T-cell (primary cell): Measurements from ENCODE around the gene IQSEC1. TPM values are rescaled to one million over a fixed set of nuclear protein-coding genes. Genes with fewer than 3 reads are reported as not detected.

Source experiments
- ATAC-seq, 4 experiments: fragments of 200-7000 bp in 3 of 4; fragments of 150-1000 bp in 1 of 4; cut with Tn5 transposase; replicated peaks in 1 of 4; 1 replicate in 3 of 4; 2 replicates in 1 of 4; pipeline ENCODE4 v1.10.0; 2021; ENCODE audit warnings: moderate library complexity in 3 of 4, mild to moderate bottlenecking in 2 of 4, moderate number of reproducible peaks in 1 of 4
- CTCF ChIA-PET, 2 donors: fragments of 300-600 bp; sonication (Branson Sonifier 250); formaldehyde crosslinking; loops; one replicate each; lab custom pipeline; 2022; ENCODE audit warnings: antibody characterized with exemption in 2 of 2; lab: Charles Lee
- POLR2A ChIA-PET, 2 donors: fragments of 300-600 bp; sonication (Branson Sonifier 250); formaldehyde crosslinking; loops; one replicate each; lab custom pipeline; 2022; ENCODE audit warnings: antibody characterized with exemption in 2 of 2; lab: Charles Lee
- DNase-seq, 35 experiments: peaks; one replicate each; pipeline versions ENCODE4 v3.0.0 to v3.0.0-alpha.2; 2013 to 2023
- H3K27ac ChIP-seq: one replicate; pipeline ENCODE4 v1.5.1; 2013; ENCODE audit warnings: low read length
- H3K27me3 ChIP-seq, 2 experiments: replicated peaks in 1 of 2; 1 replicate in 1 of 2; 2 replicates in 1 of 2; pipeline versions ENCODE4 v1.6.1 to v1.7.0; 2013; ENCODE audit warnings: low read length in 1 of 2, mixed read lengths in 1 of 2; ENCODE audit not compliant: control insufficient read depth in 2 of 2, insufficient read depth in 2 of 2; ENCODE audit errors: extremely low read depth in 1 of 2
- H3K36me3 ChIP-seq, 2 donors: 1 replicate in 1 of 2; 2 replicates in 1 of 2; pipeline versions ENCODE4 v1.6.1 to v1.7.0; 2013; ENCODE audit warnings: low read length in 1 of 2; ENCODE audit not compliant: control insufficient read depth in 2 of 2, insufficient read depth in 1 of 2; ENCODE audit errors: extremely low read depth in 1 of 2
- H3K4me1 ChIP-seq, 2 experiments: 1 replicate in 1 of 2; 2 replicates in 1 of 2; pipeline versions ENCODE4 v1.6.1 to v1.7.0; 2013; ENCODE audit warnings: low read length in 2 of 2, mixed read lengths in 1 of 2; ENCODE audit not compliant: insufficient read depth in 2 of 2, control insufficient read depth in 1 of 2; ENCODE audit errors: extremely low read depth in 1 of 2
- H3K4me3 ChIP-seq, 2 donors: 1 replicate in 1 of 2; 2 replicates in 1 of 2; pipeline versions ENCODE4 v1.5.1 to v1.7.0; 2013; ENCODE audit warnings: mild to moderate bottlenecking in 2 of 2, low read length in 1 of 2, moderate library complexity in 1 of 2; ENCODE audit not compliant: control insufficient read depth in 1 of 2; ENCODE audit errors: extremely low read depth in 1 of 2
- H3K9me3 ChIP-seq: 2 replicates; pipeline ENCODE4 v1.7.0; 2013
- H3K27ac Mint-ChIP-seq, 2 donors: one replicate each; pipeline ENCODE4 v1.8.0; 2020 to 2021; ENCODE audit warnings: mild to moderate bottlenecking in 2 of 2, mixed read lengths in 2 of 2
- H3K27me3 Mint-ChIP-seq, 2 donors: one replicate each; pipeline ENCODE4 v1.8.0; 2021 to 2022; ENCODE audit warnings: mixed read lengths in 2 of 2
- H3K36me3 Mint-ChIP-seq: one replicate; pipeline ENCODE4 v1.8.0; 2021; ENCODE audit warnings: mixed read lengths
- H3K4me1 Mint-ChIP-seq, 3 donors: one replicate each; pipeline ENCODE4 v1.8.0; 2020 to 2022; ENCODE audit warnings: mixed read lengths in 3 of 3, mild to moderate bottlenecking in 1 of 3
- H3K4me3 Mint-ChIP-seq, 3 donors: one replicate each; pipeline ENCODE4 v1.8.0; 2020 to 2022; ENCODE audit warnings: mild to moderate bottlenecking in 3 of 3, mixed read lengths in 3 of 3, moderate library complexity in 3 of 3
- H3K9me3 Mint-ChIP-seq, 3 donors: one replicate each; pipeline ENCODE4 v1.8.0; 2020 to 2022; ENCODE audit warnings: mixed read lengths in 3 of 3
- WGBS: methylation state at CpG from one replicate; pipeline ENCODE4 v1.1.5; 2013; ENCODE audit warnings: missing lambda C conversion rate; ENCODE audit not compliant: insufficient coverage; 5-methylcytosine and 5-hydroxymethylcytosine counted together
- total RNA-seq, 35 experiments: library from RNA in 6 of 35; stranded (reverse) in 6 of 35; fragments of 120-200 nt in 1 of 35; gene quantifications; one replicate each; pipeline versions ENCODE4 v1.2.1 to v1.2.4 and lab custom pipeline; 2013 to 2026

The IQSEC1 gene
- total RNA-seq, 5 donors from 2014 or later (not counting 1 experiment from before 2014, with no cell fraction given), result 73.7 to 113 (median 86.9) TPM

- Mint-ChIP-seq H3K27me3 (no peaks in the 10 kb centered on the region), H3K4me1 (peaks cover 0 to 7% (median 5%) of the 10 kb centered on the region in 3 donors), H3K27ac (no peak overlapping the region), H3K9me3 (no peaks in the 10 kb centered on the region), H3K36me3 (peaks cover 16% of the 10 kb centered on the region), H3K4me3 (no peak overlapping the region)
- CTCF ChIA-PET, result no interaction called here
- no peak overlapping the region for H3K4me3 ChIP-seq
- peaks cover 0 to 17% of the 10 kb centered on the region in 2 experiments for H3K4me1 ChIP-seq
- no peaks in the 10 kb centered on the region for H3K9me3 ChIP-seq
- DNase-seq (no peak), ATAC-seq (no peak)
- peaks cover 37 to 87% of the 10 kb centered on the region in 2 donors for H3K36me3 ChIP-seq
- POLR2A ChIA-PET, result no interaction called here
- H3K27me3 ChIP-seq, result no peaks in the 10 kb centered on the region
- WGBS, result 93% methylated on average over 6 of the region's 10 CpGs
- H3K27ac ChIP-seq, result no peak overlapping the region
These were observed 134.9 kb downstream of the IQSEC1 start for GRCh38 chr3:12938258-12938711.

GRCh38 chr3:12935861-12936830 lies 137.1 kb downstream of the IQSEC1 start:
- Mint-ChIP-seq H3K4me3 (no peak overlapping the region), H3K27ac (no peak overlapping the region), H3K36me3 (peaks cover 18% of the 10 kb centered on the region), H3K27me3 (no peaks in the 10 kb centered on the region), H3K4me1 (peaks cover 4 to 16% (median 16%) of the 10 kb centered on the region in 3 donors), H3K9me3 (no peaks in the 10 kb centered on the region)
- ChIA-PET CTCF (interaction anchor here in 1 of 2 donors (0.6 kb wide), 1 partner anchor 15 kb away, joined by 3 read pairs; no protein-coding TSS in a partner anchor), POLR2A (interaction anchor here in 1 of 2 donors (0.6 kb wide), 1 partner anchor 22 kb away, joined by 4 read pairs; no protein-coding TSS in a partner anchor)
- H3K9me3 ChIP-seq, result no peaks in the 10 kb centered on the region
- H3K27me3 ChIP-seq, result no peaks in the 10 kb centered on the region
- no peak for ATAC-seq
- peaks cover 0 to 28% of the 10 kb centered on the region in 2 experiments for H3K4me1 ChIP-seq
- H3K4me3 ChIP-seq, result no peak overlapping the region
- no peak for DNase-seq
- peaks cover 37 to 92% of the 10 kb centered on the region in 2 donors for H3K36me3 ChIP-seq
- no peak overlapping the region for H3K27ac ChIP-seq
- 97% methylated on average over 59 of the region's 67 CpGs for WGBS

- Histone ChIP-seq H3K9me3 (no peaks in the 10 kb centered on the region), H3K4me1 (peaks cover 0 to 32% of the 10 kb centered on the region in 2 experiments), H3K27me3 (no peaks in the 10 kb centered on the region), H3K27ac (no peak overlapping the region), H3K36me3 (peaks cover 37 to 93% of the 10 kb centered on the region in 2 donors), H3K4me3 (no peak overlapping the region)
- Mint-ChIP-seq H3K4me1 (peaks cover 4 to 23% (median 19%) of the 10 kb centered on the region in 3 donors), H3K4me3 (no peak overlapping the region), H3K36me3 (peaks cover 18% of the 10 kb centered on the region), H3K27me3 (no peaks in the 10 kb centered on the region), H3K9me3 (no peaks in the 10 kb centered on the region), H3K27ac (no peak overlapping the region)
- ATAC-seq (no peak), DNase-seq (no peak)
- CTCF ChIA-PET, result no interaction called here
- POLR2A ChIA-PET, result interaction anchor here in 1 of 2 donors (0.6 kb wide), 1 partner anchor 23 kb away, joined by 4 read pairs; no protein-coding TSS in a partner anchor
- WGBS, result 97% methylated on average over 36 of the region's 37 CpGs
These were observed 138.0 kb downstream of the IQSEC1 start for GRCh38 chr3:12935023-12935860.

- H3K27me3 ChIP-seq, result no peaks in the 10 kb centered on the region
- ChIA-PET POLR2A (no interaction called here), CTCF (no interaction called here)
- 84% methylated on average over 8 of the region's 8 CpGs for WGBS
- no peak overlapping the region for H3K27ac Mint-ChIP-seq
- H3K4me1 Mint-ChIP-seq, result peaks cover 10 to 29% (median 25%) of the 10 kb centered on the region in 3 donors
- peaks cover 0 to 34% of the 10 kb centered on the region in 2 experiments for H3K4me1 ChIP-seq
- peaks cover 10% of the 10 kb centered on the region for H3K36me3 Mint-ChIP-seq
- H3K9me3 Mint-ChIP-seq, result no peaks in the 10 kb centered on the region
- H3K27ac ChIP-seq, result no peak overlapping the region
- H3K27me3 Mint-ChIP-seq, result no peaks in the 10 kb centered on the region
- H3K36me3 ChIP-seq, result peaks cover 40 to 94% of the 10 kb centered on the region in 2 donors
- H3K9me3 ChIP-seq, result no peaks in the 10 kb centered on the region
- DNase-seq (no peak), ATAC-seq (no peak)
- no peak overlapping the region for H3K4me3 ChIP-seq
- H3K4me3 Mint-ChIP-seq, result no peak overlapping the region
These were observed 138.8 kb downstream of the IQSEC1 start for GRCh38 chr3:12934431-12934830.

DNA sequence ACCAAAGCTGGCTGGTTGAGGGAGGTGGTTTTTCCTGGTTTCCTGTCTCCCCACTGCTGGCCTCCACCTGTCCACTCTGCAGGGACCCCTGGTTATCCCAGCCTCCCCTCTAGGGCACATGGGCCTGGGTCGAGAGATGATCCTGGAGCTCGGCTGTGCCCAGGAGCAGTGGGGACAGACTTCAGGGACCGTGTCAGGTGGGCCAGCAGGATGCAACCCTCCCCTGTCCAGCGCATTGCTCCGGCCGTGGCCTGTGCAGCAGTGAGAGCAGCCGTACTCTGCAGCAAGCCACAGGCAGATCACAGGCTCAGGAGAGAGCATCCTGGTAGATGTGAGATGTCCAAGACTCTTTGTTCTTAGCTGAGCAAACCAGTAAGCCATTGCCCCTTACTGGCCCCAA lies 139.3 kb downstream of the IQSEC1 start:
- CTCF ChIA-PET, result no interaction called here
- Histone ChIP-seq H3K36me3 (peaks cover 38 to 93% of the 10 kb centered on the region in 2 donors), H3K4me3 (no peak overlapping the region), H3K4me1 (peaks cover 0 to 34% of the 10 kb centered on the region in 2 experiments), H3K27ac (no peak overlapping the region), H3K27me3 (no peaks in the 10 kb centered on the region), H3K9me3 (no peaks in the 10 kb centered on the region)
- Mint-ChIP-seq H3K27me3 (no peaks in the 10 kb centered on the region), H3K4me3 (no peak overlapping the region), H3K36me3 (peaks cover 8% of the 10 kb centered on the region), H3K27ac (no peak overlapping the region), H3K9me3 (no peaks in the 10 kb centered on the region), H3K4me1 (peaks cover 13 to 30% (median 28%) of the 10 kb centered on the region in 3 donors)
- POLR2A ChIA-PET, result no interaction called here
- 100% methylated on average over 4 of the region's 7 CpGs for WGBS
- no peak for ATAC-seq
- DNase-seq, result no peak

- Histone ChIP-seq H3K27me3 (no peaks in the 10 kb centered on the region), H3K27ac (no peak overlapping the region), H3K4me1 (peaks cover 0 to 38% of the 10 kb centered on the region in 2 experiments), H3K9me3 (no peaks in the 10 kb centered on the region), H3K36me3 (peaks cover 32 to 92% of the 10 kb centered on the region in 2 donors), H3K4me3 (no peak overlapping the region)
- H3K27me3 Mint-ChIP-seq, result no peaks in the 10 kb centered on the region
- peaks cover 13 to 32% (median 30%) of the 10 kb centered on the region in 3 donors for H3K4me1 Mint-ChIP-seq
- DNase-seq (no peak), ATAC-seq (no peak)
- no peaks in the 10 kb centered on the region for H3K9me3 Mint-ChIP-seq
- peak overlapping the region in 1 of 2 donors; percentile 36 for H3K27ac Mint-ChIP-seq
- CTCF ChIA-PET, result no interaction called here
- H3K36me3 Mint-ChIP-seq, result peaks cover 11% of the 10 kb centered on the region
- no peak overlapping the region for H3K4me3 Mint-ChIP-seq
- WGBS, result 97% methylated on average over 8 of the region's 13 CpGs
- POLR2A ChIA-PET, result no interaction called here
These were observed 140.5 kb downstream of the IQSEC1 start for GRCh38 chr3:12932754-12933153.
